Activated CD4-positive, alpha-beta T cell treated with anti-CD3 and anti-CD28 coated beads for 48 hours (primary cell): ENCODE results near the gene CHRNG.

Source experiments
- DNase-seq: peaks from one replicate; pipeline ENCODE4 v3.0.0-alpha.2; 2020

The CHRNG gene

GRCh38 chr2:232580648-232580981 is 41.1 kb downstream of the CHRNG start:
- no peak for DNase-seq

DNA sequence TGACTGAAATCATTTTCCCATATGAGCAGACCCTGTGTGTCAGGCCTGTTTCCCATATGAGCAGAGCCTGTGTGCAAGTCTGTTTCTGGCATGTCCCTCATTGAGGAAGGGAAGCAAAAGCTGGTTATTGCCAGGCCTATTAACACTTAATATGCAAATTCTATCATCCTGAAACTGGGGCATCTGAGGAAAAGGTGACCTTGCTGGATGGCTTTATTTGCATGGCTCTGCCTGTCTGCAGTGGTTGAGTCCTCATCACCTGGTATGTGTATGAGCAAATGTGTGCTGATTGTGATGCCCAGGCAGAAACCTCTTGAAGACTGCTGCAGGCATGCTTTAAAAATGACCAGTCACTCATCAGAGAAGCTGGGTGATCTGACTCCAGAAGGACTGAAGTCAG is 42.2 kb downstream of the CHRNG start:
- DNase-seq, result no peak

DNA sequence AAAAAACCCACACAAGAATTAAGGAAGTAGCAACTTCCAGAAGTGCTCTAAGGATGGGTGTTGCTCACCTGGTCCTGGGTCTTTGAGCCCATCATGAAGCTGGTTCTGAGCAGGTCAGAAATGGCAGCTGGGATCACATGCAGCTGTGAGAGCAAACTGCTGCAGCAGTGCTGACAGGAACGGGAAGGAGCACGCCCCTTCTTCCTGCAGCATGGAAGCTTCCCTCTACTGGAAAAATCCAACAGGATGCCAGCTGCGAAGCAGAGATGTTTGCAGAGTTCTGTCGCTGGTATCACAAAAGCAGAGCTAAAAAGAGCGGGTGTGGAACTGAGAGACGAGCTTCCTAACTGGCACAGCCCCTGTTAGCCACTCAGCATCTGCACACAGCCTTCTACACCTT is 44.7 kb downstream of the CHRNG start:
- no peak for DNase-seq

- no peak for DNase-seq
Measured at GRCh38 chr2:232586943-232587505, 47.5 kb downstream of the CHRNG start.

GRCh38 chr2:232587512-232587911 is 48.0 kb downstream of the CHRNG start:
- DNase-seq, result no peak

- no peak for DNase-seq
Measured at GRCh38 chr2:232588031-232588430, 48.5 kb downstream of the CHRNG start.

DNA sequence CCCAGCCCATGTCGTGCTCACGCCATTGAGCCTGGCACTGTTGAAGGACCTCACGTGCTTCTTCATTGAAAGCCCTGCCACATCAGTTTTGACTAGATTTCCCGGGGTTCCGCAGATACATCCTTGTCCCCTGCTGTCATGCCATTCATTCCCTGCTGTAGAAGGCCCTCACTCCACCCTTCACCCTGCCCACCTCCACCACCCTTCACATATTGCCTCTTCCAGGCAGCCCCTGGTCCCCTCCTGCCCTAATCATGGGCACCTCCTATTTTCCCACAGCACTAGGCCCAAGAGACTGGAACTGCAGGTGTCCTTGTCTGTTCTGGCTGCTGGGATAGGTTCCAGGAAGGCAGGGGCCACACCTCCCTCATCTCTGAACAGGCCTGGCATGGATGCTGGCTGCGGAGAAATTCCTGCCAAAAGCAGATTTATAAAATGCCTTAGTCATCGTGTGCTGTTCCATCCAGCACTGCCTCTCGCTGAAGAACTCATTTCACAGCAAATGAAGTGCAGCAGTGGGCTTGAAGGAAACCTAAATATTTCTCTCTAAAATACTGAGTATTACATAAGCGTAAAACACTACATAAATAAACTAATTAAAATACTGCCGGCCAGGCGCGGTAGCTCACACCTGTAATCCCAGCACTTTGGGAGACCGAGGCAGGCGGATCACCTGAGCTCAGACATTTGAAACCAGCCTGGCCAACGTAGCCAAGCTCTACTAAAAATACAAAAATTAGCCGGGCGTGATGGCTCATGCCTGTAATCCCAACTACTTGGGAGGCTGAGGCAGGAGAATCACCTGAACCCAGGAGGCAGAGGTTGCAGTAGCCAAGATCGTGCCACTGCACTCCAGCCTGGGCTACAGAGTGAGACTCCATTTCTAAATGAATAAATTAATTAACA is 49.4 kb downstream of the CHRNG start:
- DNase-seq, result no peak

- DNase-seq, result no peak
Measured at GRCh38 chr2:232592772-232593395, 53.4 kb downstream of the CHRNG start.

GRCh38 chr2:232593982-232594381 is 54.5 kb downstream of the CHRNG start:
- no peak for DNase-seq
